HG03196 (cell line): ENCODE results near the gene NRXN2.

ENCODE experiments used
- ATAC-seq: cut with Tn5 transposase; IDR thresholded peaks from one replicate; pipeline ENCODE4 v1.9.1; 2021; ENCODE audit not compliant: unreplicated experiment

Gene NRXN2

GRCh38 chr11:64556721-64557250 is 166.2 kb downstream of the NRXN2 start:
- ATAC-seq: no peak
